PFSK-1 (cell line): Measurements from ENCODE around the gene STRN4.

Source experiments
- FOXP2 ChIP-seq: optimal IDR thresholded peaks from 2 replicates; pipeline ENCODE3; 2011; ENCODE audit warnings: borderline replicate concordance, control low read depth, inconsistent platforms; ENCODE audit not compliant: insufficient read depth; ENCODE audit errors: extremely low read length, extremely low read depth
- POLR2AphosphoS5 ChIP-seq: IDR thresholded peaks from 2 replicates; pipeline ENCODE4 v1.6.1; 2012; ENCODE audit warnings: low read depth, mild to moderate bottlenecking, control low read depth, low read length, moderate library complexity
- REST ChIP-seq, 2 experiments: IDR thresholded peaks; 2 replicates each; pipeline versions ENCODE4 v1.6.1 to v1.8.0; 2011 to 2012; ENCODE audit warnings: low read depth in 2 of 2, low read length in 2 of 2, control low read depth in 1 of 2, inconsistent platforms in 1 of 2, mild to moderate bottlenecking in 1 of 2, moderate library complexity in 1 of 2; ENCODE audit not compliant: insufficient read depth in 1 of 2
- SIN3A ChIP-seq: IDR thresholded peaks from 2 replicates; pipeline ENCODE4 v1.6.1; 2012; ENCODE audit warnings: mild to moderate bottlenecking, low read length, moderate library complexity, borderline replicate concordance; ENCODE audit not compliant: insufficient read depth
- TAF1 ChIP-seq: IDR thresholded peaks from 2 replicates; pipeline ENCODE4 v1.6.1; 2012; ENCODE audit warnings: low read length, control low read depth, borderline replicate concordance; ENCODE audit not compliant: insufficient read depth

Gene STRN4

GRCh38 chr19:46727757-46728156 lies 18.5 kb downstream of the STRN4 start:
- TF ChIP-seq REST (IDR thresholded peaks at IDR 0.05; ENCODE audit: insufficient read depth in 1 of 2, low read depth in 2 of 2, low read length in 2 of 2) (no peak), FOXP2 (no peak), SIN3A (no peak), TAF1 (no peak), POLR2AphosphoS5 (no peak)

- TF ChIP-seq SIN3A (no peak), REST (IDR thresholded peaks at IDR 0.05; ENCODE audit: insufficient read depth in 1 of 2, low read depth in 2 of 2, low read length in 2 of 2) (no peak), POLR2AphosphoS5 (no peak), TAF1 (no peak), FOXP2 (no peak)
Measured at GRCh38 chr19:46726971-46727501, 19.2 kb downstream of the STRN4 start.

GRCh38 chr19:46726551-46726950 lies 19.7 kb downstream of the STRN4 start:
- TF ChIP-seq TAF1 (no peak), FOXP2 (no peak), SIN3A (no peak), POLR2AphosphoS5 (no peak), REST (IDR thresholded peaks at IDR 0.05; ENCODE audit: insufficient read depth in 1 of 2, low read depth in 2 of 2, low read length in 2 of 2) (no peak)

- TF ChIP-seq SIN3A (no peak), POLR2AphosphoS5 (no peak), TAF1 (no peak), FOXP2 (no peak), REST (IDR thresholded peaks at IDR 0.05; ENCODE audit: insufficient read depth in 1 of 2, low read depth in 2 of 2, low read length in 2 of 2) (no peak)
Measured at GRCh38 chr19:46725859-46726393, 20.3 kb downstream of the STRN4 start.
